Astrocyte of the hippocampus (primary cell): ENCODE measurements around the gene TMEM89.

Source experiments
- DNase-seq: peaks from one replicate; pipeline ENCODE4 v3.0.0; 2011; ENCODE audit warnings: low read depth, low spot score

Gene TMEM89, protein sequence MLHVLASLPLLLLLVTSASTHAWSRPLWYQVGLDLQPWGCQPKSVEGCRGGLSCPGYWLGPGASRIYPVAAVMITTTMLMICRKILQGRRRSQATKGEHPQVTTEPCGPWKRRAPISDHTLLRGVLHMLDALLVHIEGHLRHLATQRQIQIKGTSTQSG

DNA sequence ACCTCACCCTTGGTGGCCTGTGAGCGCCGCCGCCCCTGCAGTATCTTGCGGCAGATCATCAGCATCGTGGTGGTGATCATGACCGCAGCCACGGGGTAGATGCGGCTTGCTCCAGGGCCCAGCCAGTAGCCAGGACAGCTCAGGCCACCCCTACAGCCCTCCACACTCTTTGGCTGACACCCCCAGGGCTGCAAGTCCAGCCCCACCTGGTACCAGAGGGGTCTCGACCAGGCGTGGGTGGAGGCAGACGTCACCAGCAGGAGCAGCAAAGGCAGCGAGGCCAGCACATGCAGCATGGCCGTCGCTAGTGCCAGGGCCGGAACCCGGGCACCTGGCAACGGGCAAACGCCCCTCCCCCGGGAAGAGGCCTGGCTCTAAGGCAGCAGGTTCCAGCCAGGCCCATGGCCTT, at the start of gene TMEM89:
Gene TMEM89, minus strand, starts transcription at position 309 of the 409 bp plus-strand sequence. Its CDS starts 13 bp downstream, at position 296.
- no peak for DNase-seq

DNA sequence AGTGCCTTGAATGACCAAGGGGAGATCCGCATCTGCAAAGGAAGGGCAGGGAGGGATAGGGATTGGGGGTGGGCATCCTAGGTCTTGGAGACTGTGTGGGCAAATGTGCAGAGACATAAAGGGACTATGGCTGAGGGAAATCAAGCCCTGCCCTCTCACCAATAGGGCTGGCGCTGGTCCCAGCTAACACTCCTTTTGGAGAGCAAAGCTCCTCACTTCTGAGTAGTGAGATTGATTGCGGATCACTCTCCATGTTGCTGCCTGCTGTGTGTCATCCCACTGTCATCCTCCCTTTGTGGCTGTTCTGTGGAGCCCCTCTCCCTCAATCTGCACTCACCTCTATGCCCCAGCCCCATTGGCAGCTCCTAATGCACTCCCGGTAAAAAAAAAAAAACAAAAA, 43.4 kb upstream of the TMEM89 start:
- no peak for DNase-seq

- no peak for DNase-seq
Measured at GRCh38 chr3:48664313-48664644, 42.7 kb upstream of the TMEM89 start.

DNA sequence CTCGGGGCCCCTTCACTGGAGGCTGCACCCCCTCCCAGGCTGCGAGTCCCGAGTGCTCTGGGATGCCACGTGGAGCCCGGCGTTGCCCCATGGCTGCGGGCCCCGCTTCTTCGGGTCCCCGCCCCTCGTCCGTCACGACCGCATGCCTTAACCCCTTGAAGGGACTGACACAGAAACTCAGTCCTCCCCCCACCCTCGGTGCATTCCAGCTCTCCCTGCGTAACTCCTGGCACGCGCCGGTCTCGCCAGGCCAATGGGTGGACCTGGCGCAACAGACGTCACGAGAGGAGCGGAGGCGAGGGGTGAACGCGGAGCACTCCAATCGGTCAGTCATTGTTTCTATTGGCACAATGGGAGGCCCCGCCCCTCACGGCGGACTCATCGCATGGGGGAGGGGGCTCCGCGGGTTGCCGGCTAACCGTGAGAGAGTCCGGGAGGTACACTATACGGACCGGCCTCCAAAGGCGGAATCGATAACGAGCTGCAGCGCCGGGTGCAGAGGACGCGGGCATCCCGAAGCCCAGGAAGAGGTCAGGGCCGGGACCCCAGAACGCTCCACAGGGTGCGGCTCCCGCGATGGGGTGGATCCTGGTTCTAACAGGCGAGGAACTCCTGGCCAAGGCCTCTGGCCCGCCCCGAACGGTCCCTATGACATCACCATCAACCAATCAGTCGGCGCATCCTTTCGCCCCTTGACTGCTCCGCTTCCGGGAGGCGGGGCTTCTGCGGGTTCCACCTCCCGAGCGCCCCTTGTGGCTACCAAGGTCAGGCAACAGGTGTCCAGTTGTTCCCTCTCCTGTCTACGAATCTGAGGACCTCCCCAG, 42.1 kb upstream of the TMEM89 start:
- DNase-seq, result peak; percentile 99

GRCh38 chr3:48662753-48663488, 41.4 kb upstream of the TMEM89 start, which contains the start of gene CELSR3:
TSS of gene CELSR3 (minus strand) at chr3:48662886. CDS start at chr3:48662634, 252 bp downstream.
- peak; percentile 96 for DNase-seq

DNA sequence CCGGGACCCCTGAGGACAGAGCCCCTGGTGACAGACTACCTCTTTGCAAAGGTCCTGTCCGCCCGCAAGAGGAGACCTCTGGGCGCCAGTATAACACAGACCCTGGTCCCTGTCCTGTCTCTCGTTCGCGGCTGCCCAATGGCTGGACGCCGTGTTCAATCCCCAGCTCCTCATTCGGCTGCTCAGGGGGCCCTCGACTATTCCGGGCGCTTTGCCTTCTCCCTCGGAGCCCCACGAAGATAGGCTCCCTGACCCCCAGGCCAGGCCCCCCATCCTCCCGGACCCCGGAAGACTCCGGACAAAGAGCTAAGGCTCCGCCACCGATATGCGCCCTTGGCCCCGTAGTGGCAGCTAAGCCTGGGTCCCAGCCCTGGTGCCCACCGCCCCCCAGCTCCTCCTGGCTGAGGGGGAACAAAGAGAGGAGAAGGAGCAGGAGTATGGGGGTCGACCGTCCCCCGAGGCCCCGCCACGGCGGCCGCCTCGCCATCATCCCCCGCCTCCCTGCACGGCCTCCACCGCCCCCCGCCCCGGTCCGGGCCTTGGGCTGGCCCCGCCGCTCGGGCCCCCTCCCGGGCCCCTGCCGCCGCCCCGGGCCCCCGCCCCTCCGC, 40.7 kb upstream of the TMEM89 start:
- no peak for DNase-seq

- peak; percentile 83 for DNase-seq
Measured at GRCh38 chr3:48661501-48662144, 40.1 kb upstream of the TMEM89 start.

GRCh38 chr3:48660800-48661400, 39.3 kb upstream of the TMEM89 start:
- DNase-seq, result no peak

DNA sequence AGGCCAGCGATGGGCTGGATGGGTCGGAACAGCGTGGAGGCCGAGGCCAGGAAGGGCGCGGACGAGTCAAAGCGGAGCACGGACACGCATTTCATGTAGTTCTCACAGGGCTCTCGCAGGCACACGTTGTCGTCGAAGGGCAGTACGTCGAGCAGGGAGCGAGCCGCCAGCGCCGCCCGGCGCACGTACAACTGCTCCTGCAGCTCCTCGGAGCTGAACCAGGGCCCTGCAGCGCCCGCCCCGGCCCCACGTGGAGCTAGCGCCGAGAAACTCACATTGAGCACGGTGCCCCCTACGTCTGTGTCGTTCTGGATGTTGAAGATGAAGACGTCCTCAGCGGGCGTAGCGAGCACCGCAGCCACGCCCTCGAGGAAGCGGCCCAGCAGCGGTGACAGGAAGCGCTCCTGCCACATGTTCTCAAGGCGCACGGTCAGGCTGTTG, 35.3 kb upstream of the TMEM89 start:
- DNase-seq, result no peak

DNA sequence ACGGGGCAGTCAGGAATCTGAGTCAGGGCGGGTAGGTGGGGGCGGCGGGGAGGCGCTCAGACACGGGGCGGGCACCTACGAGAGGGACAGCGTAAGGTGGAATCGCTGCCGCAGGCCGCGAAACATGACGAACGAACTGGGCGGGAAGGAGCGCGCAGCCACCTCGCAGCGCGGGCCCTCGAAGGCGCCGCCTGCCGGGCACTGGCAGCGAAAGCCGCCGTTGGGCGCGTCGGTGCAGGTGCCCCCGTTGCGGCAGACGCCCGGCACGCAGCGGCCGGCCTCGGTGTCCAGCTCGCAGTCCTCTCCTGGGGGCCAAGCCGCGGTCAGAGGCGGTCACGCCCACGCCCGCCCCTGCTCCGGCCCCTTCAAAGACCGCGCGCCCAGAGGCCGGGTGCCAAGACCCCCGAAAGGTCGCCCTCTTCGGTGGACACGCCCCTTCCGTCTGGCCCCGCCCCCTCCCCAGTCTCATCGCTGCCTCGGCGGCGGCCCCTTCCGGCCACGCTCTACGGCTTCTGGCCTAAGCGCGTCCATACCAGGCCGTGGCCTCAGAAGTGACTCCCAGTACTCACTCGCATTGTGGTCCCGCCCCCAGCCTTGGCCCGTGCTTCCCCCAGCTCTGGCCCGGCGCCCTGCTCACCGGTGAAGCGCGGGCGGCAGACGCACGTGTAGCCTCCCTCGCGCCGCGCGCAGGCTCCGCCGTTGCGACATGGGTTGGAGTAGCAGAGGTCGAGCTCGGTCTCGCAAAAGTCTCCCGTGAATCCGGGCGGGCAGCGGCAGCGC, 34.7 kb upstream of the TMEM89 start:
- DNase-seq, result peak; percentile 84

DNA sequence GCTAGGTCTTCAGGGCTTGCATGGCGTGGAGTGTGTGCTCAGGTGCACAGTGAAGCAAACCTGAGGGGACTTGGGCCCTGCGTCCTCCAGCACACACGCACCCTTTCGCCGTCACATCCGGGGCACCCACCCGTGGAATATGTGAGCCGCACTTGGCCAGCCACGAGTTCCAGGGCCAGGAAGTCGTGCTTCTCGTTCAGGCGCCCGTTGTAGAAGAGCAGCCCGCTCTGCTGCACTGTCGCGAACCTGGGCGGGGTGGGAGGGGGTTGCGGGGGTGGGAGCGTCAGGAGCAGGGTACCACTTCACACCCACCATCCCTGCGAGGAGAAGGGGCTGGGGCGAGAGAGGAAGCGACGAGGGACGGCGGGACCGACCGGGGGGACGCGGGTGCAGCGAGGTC, 34.0 kb upstream of the TMEM89 start:
- no peak for DNase-seq

- DNase-seq, result no peak
Measured at GRCh38 chr3:48655063-48655462, 33.5 kb upstream of the TMEM89 start.

DNA sequence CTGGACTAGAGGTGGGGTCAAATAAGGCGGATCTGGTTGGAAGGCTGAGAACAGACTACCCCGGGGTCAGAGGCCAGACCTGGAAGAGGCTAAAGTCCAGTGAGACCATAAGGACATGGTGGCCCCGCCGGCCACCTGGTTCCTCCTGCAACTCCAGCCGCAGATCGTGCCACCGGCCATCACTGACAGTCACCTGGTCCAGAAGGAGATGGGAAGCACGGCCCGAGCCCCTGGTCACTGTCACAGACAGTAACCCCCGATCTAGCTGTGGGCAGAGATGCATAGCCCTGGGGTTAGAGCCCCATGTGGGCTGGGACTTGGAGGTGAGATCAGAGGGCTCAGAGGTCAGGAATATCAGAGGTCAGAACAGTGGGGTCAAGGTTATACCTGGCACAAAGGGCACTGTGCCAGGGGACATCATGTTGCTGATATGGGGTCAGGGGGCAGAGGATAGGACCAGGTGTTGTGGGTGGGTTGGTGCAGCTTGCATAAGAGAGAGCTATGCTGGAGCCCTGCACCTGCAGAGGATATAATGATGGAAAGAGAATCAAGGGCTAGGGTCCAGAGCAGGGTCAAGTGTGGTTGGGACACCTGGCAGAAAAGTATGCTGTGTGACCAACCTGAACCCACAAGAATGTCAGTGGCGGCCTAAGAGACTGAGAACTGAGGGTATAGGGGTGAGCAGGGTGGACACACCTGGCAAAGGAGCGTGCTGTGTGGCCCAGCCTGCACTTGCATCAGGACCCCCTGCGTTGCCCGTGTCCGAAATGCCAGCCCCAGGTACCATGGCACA, 31.6 kb upstream of the TMEM89 start:
- no peak for DNase-seq

DNA sequence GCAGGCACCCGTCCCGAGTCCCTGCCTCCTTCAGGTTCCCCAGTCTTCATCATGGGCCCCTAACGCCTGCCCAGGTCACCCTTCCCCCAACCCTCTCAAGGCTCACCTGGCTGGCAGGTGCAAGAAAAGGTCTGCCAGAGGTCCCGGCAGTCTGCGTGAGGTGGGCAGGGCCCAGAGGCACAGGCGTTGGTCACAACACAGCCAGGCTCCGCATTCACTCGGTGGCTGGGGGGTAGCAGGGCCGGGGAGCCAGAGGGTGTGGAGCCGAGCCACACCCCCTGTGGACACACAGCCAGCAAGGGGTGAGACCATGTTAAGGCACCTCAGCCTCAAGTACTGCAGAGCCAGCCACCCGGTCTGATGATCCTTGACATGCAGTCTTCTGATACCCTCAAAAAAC, 30.2 kb upstream of the TMEM89 start:
- DNase-seq, result no peak

DNA sequence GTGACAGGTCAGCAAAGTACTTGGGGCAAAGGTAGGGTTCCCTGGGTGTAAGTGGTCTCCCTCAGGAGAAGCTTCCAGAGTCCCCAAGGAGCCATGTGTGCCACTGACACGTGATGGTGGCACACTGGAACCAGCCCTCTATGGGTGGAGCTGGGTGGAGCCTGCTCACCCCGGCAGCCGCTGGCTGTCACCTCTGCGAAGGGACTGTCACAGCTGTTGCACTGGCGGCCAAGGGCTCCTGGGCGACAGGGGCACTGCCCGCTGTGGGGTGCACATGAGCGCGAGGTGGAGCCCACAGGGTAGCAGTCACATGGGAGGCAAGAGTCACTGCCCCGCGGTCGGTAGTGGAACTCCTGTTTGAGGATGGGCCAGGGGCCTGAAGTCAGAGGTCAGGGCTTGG, 29.2 kb upstream of the TMEM89 start:
- DNase-seq, result no peak

- no peak for DNase-seq
Measured at GRCh38 chr3:48648188-48648850, 26.8 kb upstream of the TMEM89 start.

DNA sequence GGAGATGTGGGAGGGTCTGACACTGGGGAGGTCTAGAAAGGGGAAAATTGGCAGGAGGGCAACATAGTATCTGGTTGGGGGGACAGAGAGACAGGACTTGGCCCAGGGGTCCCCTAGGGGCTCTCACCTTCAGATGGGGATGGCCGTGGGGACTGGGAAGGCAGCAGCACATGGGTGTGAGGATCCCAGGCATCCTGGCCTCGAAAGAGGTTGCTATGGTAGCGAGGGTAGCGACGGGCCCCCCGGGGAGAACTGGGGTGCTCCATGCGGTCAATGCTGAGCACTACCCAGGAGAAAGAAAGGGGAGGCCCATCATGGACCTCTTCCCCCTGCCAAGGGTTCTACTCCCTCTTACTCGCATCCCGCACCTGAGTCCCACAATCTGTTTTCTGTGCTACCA, 26.1 kb upstream of the TMEM89 start:
- no peak for DNase-seq

GRCh38 chr3:48644898-48645760, 23.6 kb upstream of the TMEM89 start:
- no peak for DNase-seq
